Stimulated activated CD4-positive, alpha-beta T cell treated with anti-CD3 and anti-CD28 coated beads, Interleukin-1b, Interleukin-23, amount 100 ng/mL, for 24 hours (primary cell): Measurements from ENCODE around the gene VPS29.
"Not testable (repeated sequence)": the region's sequence is repeated elsewhere in the genome, so short reads cannot be mapped to it uniquely, and the experiment has no call there.

Experiments used
- DNase-seq, 4 experiments: peaks; one replicate each; pipeline ENCODE4 v3.0.0-alpha.2; 2020; ENCODE audit warnings: low read depth in 4 of 4, low spot score in 1 of 4

VPS29 gene

GRCh38 chr12:110501752-110502738 lies at the start of gene VPS29, which contains the start of gene RAD9B:
VPS29 (minus strand) TSS chr12:110502111; CDS start chr12:110502051, 60 bp downstream.
RAD9B (plus strand) TSS chr12:110502331; CDS start chr12:110502338, 7 bp downstream.
- DNase-seq = peak; percentile 92 to 98 (median 96)

- DNase-seq = no peak
Observed at GRCh38 chr12:110550981-110551380, 49.1 kb upstream of the VPS29 start.

GRCh38 chr12:110549716-110550115 lies 47.8 kb upstream of the VPS29 start:
- DNase-seq = no peak

- DNase-seq = no peak
Observed at GRCh38 chr12:110548678-110549077, 46.8 kb upstream of the VPS29 start.

GRCh38 chr12:110547090-110547489 lies 45.2 kb upstream of the VPS29 start:
- no peak for DNase-seq

- DNase-seq = no peak
Observed at GRCh38 chr12:110546339-110546738, 44.4 kb upstream of the VPS29 start.

GRCh38 chr12:110545812-110546211 lies 43.9 kb upstream of the VPS29 start:
- DNase-seq = no peak

GRCh38 chr12:110545259-110545658 lies 43.3 kb upstream of the VPS29 start:
- DNase-seq = not testable (repeated sequence)

GRCh38 chr12:110543965-110544364 lies 42.1 kb upstream of the VPS29 start:
- DNase-seq = no peak

- DNase-seq = no peak
Observed at GRCh38 chr12:110543252-110543959, 41.5 kb upstream of the VPS29 start.

GRCh38 chr12:110540048-110540447 lies 38.1 kb upstream of the VPS29 start:
- DNase-seq = no peak

GRCh38 chr12:110538869-110539622 lies 37.1 kb upstream of the VPS29 start:
- no peak for DNase-seq

GRCh38 chr12:110537605-110538409 lies 35.9 kb upstream of the VPS29 start:
- no peak for DNase-seq

- DNase-seq = no peak
Observed at GRCh38 chr12:110536834-110537604, 35.1 kb upstream of the VPS29 start.

GRCh38 chr12:110534811-110535210 lies 32.9 kb upstream of the VPS29 start:
- DNase-seq = no peak

GRCh38 chr12:110533607-110534006 lies 31.7 kb upstream of the VPS29 start:
- no peak for DNase-seq

- DNase-seq = no peak
Observed at GRCh38 chr12:110532644-110533043, 30.7 kb upstream of the VPS29 start.

GRCh38 chr12:110531741-110532333 lies 29.9 kb upstream of the VPS29 start:
- no peak for DNase-seq

GRCh38 chr12:110530511-110530910 lies 28.6 kb upstream of the VPS29 start:
- DNase-seq = no peak
